ENCODE results near the gene SIRPA. TPM values are rescaled to one million over a fixed set of nuclear protein-coding genes. Genes with fewer than 3 reads are reported as not detected.

SIRPA gene
- total and polyA plus RNA-seq, 2 of the 8 experiments (the other 6 are each of a cell fraction or from before 2014, with no cell fraction given) = 3.9 to 4.3 TPM

- TF ChIP-seq CBX5 (IDR thresholded peaks at IDR 0.05; ENCODE audit: low read depth, low read length) (no peak), YY1 (IDR thresholded peaks at IDR 0.05; ENCODE audit: low read depth, low read length) (no peak)
Observed at GRCh38 chr20:1880529-1881239, 14.5 kb upstream of the SIRPA start (continued).
